DND-41 (cell line): ENCODE data around the gene ZDHHC14.
A peak's percentile ranks its signal among the peaks of the same experiment; 100 is the strongest.

Experiments
- ATAC-seq: fragments of 200-7000 bp; cut with Tn5 transposase; 3 replicates; pipeline ENCODE4 v1.9.1; 2021; ENCODE audit warnings: low read depth; ENCODE audit not compliant: insufficient read depth
- DNase-seq: peaks from one replicate; pipeline ENCODE4 v3.0.0-alpha.2; 2020
- H2AFZ ChIP-seq: 2 replicates; pipeline ENCODE4 v1.6.0; 2012; ENCODE audit warnings: low read depth, low read length
- H3K27ac ChIP-seq: 2 replicates; pipeline ENCODE4 v1.5.1; 2012; ENCODE audit warnings: low read length, inconsistent platforms
- H3K27me3 ChIP-seq: fragments of 200-600 bp; sonication (generic); 2 replicates; pipeline ENCODE4 v1.6.0; 2012; ENCODE audit warnings: low read length, mild to moderate bottlenecking, inconsistent platforms; ENCODE audit not compliant: insufficient read depth, poor library complexity
- H3K36me3 ChIP-seq: 2 replicates; pipeline ENCODE4 v1.5.1; 2012; ENCODE audit warnings: low read length, inconsistent platforms; ENCODE audit not compliant: insufficient read depth
- H3K4me1 ChIP-seq: 2 replicates; pipeline ENCODE4 v1.5.1; 2012; ENCODE audit warnings: mild to moderate bottlenecking, low read length; ENCODE audit not compliant: insufficient read depth
- H3K4me2 ChIP-seq: 2 replicates; pipeline ENCODE4 v1.6.0; 2012; ENCODE audit warnings: mild to moderate bottlenecking, moderate library complexity, low read length, inconsistent platforms; ENCODE audit not compliant: insufficient read depth
- H3K4me3 ChIP-seq, 2 experiments: fragments of 200-600 bp in 1 of 2; shearing (Covaris generic) in 1 of 2; 2 replicates each; pipeline ENCODE4 v1.5.1; 2012 to 2016; ENCODE audit warnings: inconsistent platforms in 2 of 2, low read length in 2 of 2, mild to moderate bottlenecking in 2 of 2, low read depth in 1 of 2, moderate library complexity in 1 of 2
- H3K79me2 ChIP-seq: 2 replicates; pipeline ENCODE4 v1.6.0; 2012; ENCODE audit warnings: low read length, inconsistent platforms; ENCODE audit not compliant: insufficient read depth
- H3K9ac ChIP-seq: 2 replicates; pipeline ENCODE4 v1.6.0; 2012; ENCODE audit warnings: low read depth, mild to moderate bottlenecking, inconsistent platforms, low read length, moderate library complexity
- H3K9me3 ChIP-seq: 2 replicates; pipeline ENCODE4 v1.5.1; 2012; ENCODE audit warnings: low read length, moderate library complexity, mild to moderate bottlenecking, inconsistent platforms; ENCODE audit not compliant: insufficient read depth, severe bottlenecking
- H4K20me1 ChIP-seq: 2 replicates; pipeline ENCODE4 v1.6.0; 2012; ENCODE audit warnings: low read length; ENCODE audit not compliant: insufficient read depth
- EZH2 ChIP-seq: IDR thresholded peaks from 3 replicates; pipeline ENCODE4 v1.6.1; 2012; ENCODE audit warnings: borderline replicate concordance, low read depth, mild to moderate bottlenecking, moderate library complexity, low read length, inconsistent platforms; ENCODE audit not compliant: severe bottlenecking
- TF ChIP-seq, protein P1 (sequence below): IDR thresholded peaks from 2 replicates; pipeline ENCODE4 v1.5.1; 2012; ENCODE audit warnings: borderline replicate concordance, low read length, moderate library complexity, mild to moderate bottlenecking; ENCODE audit not compliant: poor library complexity, severe bottlenecking; ENCODE audit errors: extremely low read depth

The ZDHHC14 gene

DNA sequence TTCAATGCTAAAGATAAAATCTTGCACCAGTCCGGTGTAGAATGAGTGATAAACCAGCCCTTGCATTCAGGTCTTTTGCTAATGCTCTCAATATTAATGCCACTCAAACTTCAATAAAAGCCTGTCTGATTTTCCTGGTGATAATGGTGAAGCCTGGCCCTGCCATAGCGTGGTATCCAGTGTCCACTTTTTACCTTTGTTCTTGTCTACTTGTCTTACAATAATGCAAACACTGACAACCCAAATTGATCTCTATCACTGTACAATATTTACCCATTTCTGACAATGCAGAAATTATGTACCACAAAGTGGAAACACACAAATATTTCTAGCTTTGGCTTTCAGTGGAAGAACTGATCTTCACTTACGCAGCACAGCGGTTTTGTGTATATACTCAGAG, 189.1 kb downstream of the ZDHHC14 start:
- H3K4me3 ChIP-seq: no peak overlapping the region
- H3K36me3 ChIP-seq: no peaks in the 10 kb centered on the region
- no peaks in the 10 kb centered on the region for H3K9me3 ChIP-seq
- H3K4me2 ChIP-seq: peak overlapping the region; percentile 49; the same call in 1 of the 2 replicates
- H2AFZ ChIP-seq: no peak overlapping the region; the same call in 1 of the 2 replicates
- no peak for DNase-seq
- no peak for TF ChIP-seq EZH2
- TF ChIP-seq, protein P1, sequence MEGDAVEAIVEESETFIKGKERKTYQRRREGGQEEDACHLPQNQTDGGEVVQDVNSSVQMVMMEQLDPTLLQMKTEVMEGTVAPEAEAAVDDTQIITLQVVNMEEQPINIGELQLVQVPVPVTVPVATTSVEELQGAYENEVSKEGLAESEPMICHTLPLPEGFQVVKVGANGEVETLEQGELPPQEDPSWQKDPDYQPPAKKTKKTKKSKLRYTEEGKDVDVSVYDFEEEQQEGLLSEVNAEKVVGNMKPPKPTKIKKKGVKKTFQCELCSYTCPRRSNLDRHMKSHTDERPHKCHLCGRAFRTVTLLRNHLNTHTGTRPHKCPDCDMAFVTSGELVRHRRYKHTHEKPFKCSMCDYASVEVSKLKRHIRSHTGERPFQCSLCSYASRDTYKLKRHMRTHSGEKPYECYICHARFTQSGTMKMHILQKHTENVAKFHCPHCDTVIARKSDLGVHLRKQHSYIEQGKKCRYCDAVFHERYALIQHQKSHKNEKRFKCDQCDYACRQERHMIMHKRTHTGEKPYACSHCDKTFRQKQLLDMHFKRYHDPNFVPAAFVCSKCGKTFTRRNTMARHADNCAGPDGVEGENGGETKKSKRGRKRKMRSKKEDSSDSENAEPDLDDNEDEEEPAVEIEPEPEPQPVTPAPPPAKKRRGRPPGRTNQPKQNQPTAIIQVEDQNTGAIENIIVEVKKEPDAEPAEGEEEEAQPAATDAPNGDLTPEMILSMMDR: no peak
- peaks cover 35% of the 10 kb centered on the region for H3K4me1 ChIP-seq
- H3K27me3 ChIP-seq: no peaks in the 10 kb centered on the region
- H3K79me2 ChIP-seq: no peaks in the 10 kb centered on the region
- H3K27ac ChIP-seq: peak overlapping the region; percentile 66
- no peak for ATAC-seq
- H3K9ac ChIP-seq: no peak overlapping the region
- no peaks in the 10 kb centered on the region for H4K20me1 ChIP-seq

DNA sequence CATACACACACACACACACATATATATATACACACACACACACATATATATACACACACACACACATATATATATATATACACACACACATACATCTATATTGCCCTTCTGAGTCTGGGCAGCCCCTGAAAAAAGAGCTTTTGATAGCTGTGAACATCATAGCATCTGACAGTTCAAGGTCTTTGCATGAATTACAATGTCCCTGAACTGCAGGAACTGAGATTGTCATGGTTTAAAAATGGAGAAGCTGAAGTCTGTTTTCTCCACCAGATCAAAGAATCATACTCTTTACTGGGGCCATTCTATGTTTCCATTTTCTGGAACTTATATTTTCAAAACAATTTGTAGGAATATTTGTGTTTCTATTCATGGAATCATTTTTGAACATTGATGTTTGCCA, 189.8 kb downstream of the ZDHHC14 start:
- DNase-seq (no peak), ATAC-seq (no peak)
- H3K27me3 ChIP-seq: no peaks in the 10 kb centered on the region
- H3K4me3 ChIP-seq: no peak overlapping the region
- no peaks in the 10 kb centered on the region for H3K79me2 ChIP-seq
- TF ChIP-seq EZH2: no peak
- TF ChIP-seq, protein P1: no peak
- no peaks in the 10 kb centered on the region for H4K20me1 ChIP-seq
- H3K27ac ChIP-seq: no peak overlapping the region
- no peak overlapping the region for H3K4me2 ChIP-seq
- H3K9me3 ChIP-seq: no peaks in the 10 kb centered on the region
- peaks cover 35% of the 10 kb centered on the region for H3K4me1 ChIP-seq
- no peak overlapping the region for H2AFZ ChIP-seq
- H3K36me3 ChIP-seq: no peaks in the 10 kb centered on the region
- H3K9ac ChIP-seq: no peak overlapping the region

DNA sequence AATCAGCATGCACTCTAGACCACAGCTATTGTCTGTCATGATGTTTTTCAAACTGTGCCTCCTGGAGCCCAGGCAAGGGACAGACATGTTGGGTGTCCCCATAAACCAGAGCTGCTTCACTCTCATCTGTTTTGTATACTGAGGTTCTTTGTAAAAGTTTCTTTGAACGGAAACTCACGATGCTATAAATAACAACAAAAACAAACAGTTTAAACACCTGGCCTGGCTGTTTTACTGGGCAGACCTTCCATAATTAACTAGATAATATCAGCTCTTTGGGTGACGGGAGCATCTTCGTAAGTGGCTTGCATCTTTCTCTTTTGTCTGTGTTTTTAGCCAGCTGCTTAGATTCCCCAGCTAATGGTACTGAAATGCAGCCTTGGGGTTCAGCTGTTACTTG, 190.3 kb downstream of the ZDHHC14 start:
- Histone ChIP-seq H3K9ac (no peak overlapping the region), H3K79me2 (no peaks in the 10 kb centered on the region), H3K4me1 (peaks cover 35% of the 10 kb centered on the region), H3K4me3 (no peak overlapping the region), H3K36me3 (no peaks in the 10 kb centered on the region), H2AFZ (no peak overlapping the region), H3K4me2 (no peak overlapping the region), H3K27ac (no peak overlapping the region), H3K27me3 (no peaks in the 10 kb centered on the region), H3K9me3 (no peaks in the 10 kb centered on the region), H4K20me1 (no peaks in the 10 kb centered on the region)
- TF ChIP-seq EZH2: no peak
- TF ChIP-seq, protein P1: no peak
- ATAC-seq (no peak), DNase-seq (no peak)

DNA sequence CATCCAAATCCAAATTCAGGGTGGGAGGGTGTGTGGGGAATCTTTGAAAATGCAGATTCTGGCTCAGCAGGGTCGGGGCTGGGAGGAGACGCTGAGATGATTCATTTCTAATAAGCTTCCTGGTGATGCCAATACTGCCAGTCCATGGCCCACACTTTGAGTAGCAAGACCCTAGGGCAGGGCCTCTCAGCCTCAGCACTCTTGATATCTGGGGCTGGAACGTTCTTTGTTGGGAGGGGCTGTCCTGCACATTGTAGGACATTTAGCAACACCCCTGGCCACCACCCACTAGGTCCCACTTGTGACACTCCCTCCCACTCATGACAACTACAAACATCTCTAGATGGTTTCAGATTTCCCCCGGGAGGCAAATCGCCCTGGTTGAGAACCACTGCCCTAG, 191.0 kb downstream of the ZDHHC14 start:
- no peak for TF ChIP-seq EZH2
- TF ChIP-seq, protein P1: no peak
- Histone ChIP-seq H3K9ac (no peak overlapping the region), H3K4me1 (peaks cover 35% of the 10 kb centered on the region), H3K27me3 (no peaks in the 10 kb centered on the region), H4K20me1 (no peaks in the 10 kb centered on the region), H3K27ac (no peak overlapping the region), H2AFZ (no peak overlapping the region), H3K36me3 (no peaks in the 10 kb centered on the region), H3K9me3 (no peaks in the 10 kb centered on the region), H3K4me3 (no peak overlapping the region), H3K4me2 (no peak overlapping the region), H3K79me2 (no peaks in the 10 kb centered on the region)
- ATAC-seq (no peak), DNase-seq (no peak)
